Mononuclear cell (primary cell): ENCODE measurements around the gene FADD. TPM values are rescaled to one million over a fixed set of nuclear protein-coding genes. Genes with fewer than 3 reads are reported as not detected.
A peak's percentile ranks its signal among the peaks of the same experiment; 100 is the strongest.
"Not testable (repeated sequence)": the region's sequence is repeated elsewhere in the genome, so short reads cannot be mapped to it uniquely, and the experiment has no call there.

ENCODE experiments used
- H3K27me3 ChIP-seq: 2 replicates; pipeline ENCODE4 v1.6.0; 2011; ENCODE audit warnings: low read length, control low read depth; ENCODE audit not compliant: insufficient read depth
- H3K4me1 ChIP-seq: 2 replicates; pipeline ENCODE4 v1.5.1; 2011; ENCODE audit warnings: mild to moderate bottlenecking, low read length, control low read depth; ENCODE audit not compliant: insufficient read depth
- H3K4me3 ChIP-seq: 2 replicates; pipeline ENCODE4 v1.5.1; 2011; ENCODE audit warnings: mild to moderate bottlenecking, low read length, moderate library complexity
- H3K9me3 ChIP-seq: 2 replicates; pipeline ENCODE4 v1.5.1; 2011; ENCODE audit warnings: low read depth, mild to moderate bottlenecking, control low read depth, low read length
- total RNA-seq: library from RNA; depleted of rRNA; stranded (reverse); fragments of >200 nt; gene quantifications from one replicate; pipeline ENCODE4 v1.2.3, GENCODE V29; 2012

Gene FADD
- total RNA-seq, 1 donor = 16.8 TPM

DNA sequence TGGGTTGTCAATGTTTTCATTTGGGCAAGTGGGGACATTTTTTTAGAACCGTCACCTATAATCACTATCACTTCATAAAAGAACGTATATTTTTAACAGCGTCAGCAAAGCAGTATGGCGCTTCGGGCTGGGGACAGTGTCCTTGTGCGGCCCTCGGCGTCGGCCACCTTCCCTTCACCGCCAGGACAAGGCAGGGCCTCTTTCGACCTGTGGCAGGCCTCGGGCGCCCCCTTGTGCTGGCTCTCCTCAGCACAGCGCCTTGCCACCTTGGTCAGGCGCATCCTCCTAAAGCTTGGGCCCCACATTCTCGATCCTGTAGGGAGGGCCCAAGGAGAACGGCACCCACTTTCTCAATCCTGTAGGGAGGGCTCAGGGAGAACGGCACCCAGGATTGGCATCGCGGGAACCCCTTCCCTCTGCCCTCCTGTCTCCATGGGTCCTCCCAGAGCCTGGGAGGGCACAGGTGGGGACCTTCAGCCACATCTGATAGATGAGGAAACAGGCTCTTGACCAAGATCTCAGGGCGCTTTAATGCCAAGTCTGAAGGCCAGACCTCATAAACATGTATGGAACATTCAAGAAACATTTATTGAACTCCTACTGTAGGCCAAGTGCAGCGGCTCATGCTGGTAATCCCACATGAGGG lies 11.5 kb upstream of the FADD start:
- H3K27me3 ChIP-seq = no peaks in the 10 kb centered on the region
- no peaks in the 10 kb centered on the region for H3K9me3 ChIP-seq
- H3K4me3 ChIP-seq = no peak overlapping the region
- no peaks in the 10 kb centered on the region for H3K4me1 ChIP-seq

DNA sequence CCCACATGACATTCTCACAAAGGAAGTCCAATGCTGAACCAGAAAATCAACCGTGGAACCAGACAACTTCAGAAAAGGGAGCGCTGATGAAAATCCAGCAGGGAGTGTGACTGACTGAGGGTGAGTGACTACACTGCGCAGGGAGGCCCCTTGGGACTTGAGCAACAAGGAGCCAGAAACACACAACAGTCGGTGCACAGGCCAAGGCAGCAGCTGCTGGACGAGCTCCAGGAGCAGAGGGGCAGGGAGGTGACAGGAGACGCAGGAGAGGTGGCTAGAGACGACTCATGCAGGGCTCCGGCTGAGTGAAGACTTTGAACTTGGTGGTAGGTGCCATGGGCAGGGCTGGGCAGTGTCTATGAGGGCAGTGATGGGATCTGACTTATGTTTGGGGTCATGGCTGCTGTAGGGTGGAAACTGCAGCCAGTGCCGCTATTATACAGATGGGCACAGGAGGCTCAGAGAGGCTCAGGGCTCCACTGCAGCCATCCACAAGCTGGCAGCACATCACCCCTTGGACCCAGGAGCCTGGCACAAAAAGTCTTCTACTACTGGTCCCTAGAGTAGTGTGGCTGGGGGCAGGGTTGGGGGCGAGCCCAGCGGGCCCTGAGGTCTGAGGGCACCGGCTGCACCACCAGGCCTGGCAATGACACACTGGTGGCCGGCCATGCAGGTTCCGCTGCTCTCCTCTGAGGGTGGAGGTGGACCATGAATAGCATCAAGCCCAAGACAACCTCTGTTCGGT lies 10.3 kb upstream of the FADD start:
- Histone ChIP-seq H3K27me3 (no peaks in the 10 kb centered on the region), H3K4me1 (no peaks in the 10 kb centered on the region), H3K9me3 (no peaks in the 10 kb centered on the region), H3K4me3 (no peak overlapping the region)

DNA sequence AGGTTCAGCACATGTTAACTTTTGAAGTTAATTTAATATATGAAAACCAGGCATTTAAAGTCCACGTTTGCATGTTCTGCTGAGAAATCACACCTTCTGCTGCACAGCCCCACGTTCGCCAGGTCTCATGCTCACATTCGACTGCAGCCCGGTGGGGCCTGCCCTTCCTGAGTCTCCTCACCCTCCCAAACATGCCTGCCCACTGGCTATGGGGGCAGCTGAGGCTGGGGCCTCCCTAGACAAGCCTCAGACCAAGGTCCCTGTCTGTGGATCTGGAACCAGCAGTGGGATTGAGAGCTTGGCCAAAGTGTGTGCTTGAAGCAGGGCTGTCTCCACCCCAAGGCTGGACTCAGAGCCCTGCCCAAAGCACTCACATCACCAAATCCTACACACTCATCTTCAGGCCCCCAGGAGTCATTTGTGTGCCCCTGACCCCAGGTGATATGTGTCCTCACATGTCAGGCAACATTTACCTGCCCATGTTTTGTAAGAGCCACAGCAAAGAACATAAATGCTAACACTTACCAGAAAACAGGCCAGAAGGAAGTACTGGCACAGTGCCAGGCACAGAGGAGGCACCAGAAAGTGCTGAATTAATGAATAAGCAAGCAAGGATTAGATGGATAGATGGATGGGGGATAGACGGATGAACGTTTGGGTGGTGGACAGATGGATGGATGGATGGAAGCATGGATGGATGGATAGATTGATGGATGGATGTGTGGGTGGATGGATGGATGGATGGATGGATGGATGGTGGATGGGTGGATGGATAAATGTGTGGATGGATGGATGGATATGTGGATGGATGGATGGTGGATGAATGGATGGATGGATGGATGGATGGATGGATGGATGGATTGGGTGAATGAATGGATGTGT lies 9.4 kb upstream of the FADD start:
- no peaks in the 10 kb centered on the region for H3K27me3 ChIP-seq
- H3K9me3 ChIP-seq = no peaks in the 10 kb centered on the region
- no peaks in the 10 kb centered on the region for H3K4me1 ChIP-seq
- H3K4me3 ChIP-seq = no peak overlapping the region

DNA sequence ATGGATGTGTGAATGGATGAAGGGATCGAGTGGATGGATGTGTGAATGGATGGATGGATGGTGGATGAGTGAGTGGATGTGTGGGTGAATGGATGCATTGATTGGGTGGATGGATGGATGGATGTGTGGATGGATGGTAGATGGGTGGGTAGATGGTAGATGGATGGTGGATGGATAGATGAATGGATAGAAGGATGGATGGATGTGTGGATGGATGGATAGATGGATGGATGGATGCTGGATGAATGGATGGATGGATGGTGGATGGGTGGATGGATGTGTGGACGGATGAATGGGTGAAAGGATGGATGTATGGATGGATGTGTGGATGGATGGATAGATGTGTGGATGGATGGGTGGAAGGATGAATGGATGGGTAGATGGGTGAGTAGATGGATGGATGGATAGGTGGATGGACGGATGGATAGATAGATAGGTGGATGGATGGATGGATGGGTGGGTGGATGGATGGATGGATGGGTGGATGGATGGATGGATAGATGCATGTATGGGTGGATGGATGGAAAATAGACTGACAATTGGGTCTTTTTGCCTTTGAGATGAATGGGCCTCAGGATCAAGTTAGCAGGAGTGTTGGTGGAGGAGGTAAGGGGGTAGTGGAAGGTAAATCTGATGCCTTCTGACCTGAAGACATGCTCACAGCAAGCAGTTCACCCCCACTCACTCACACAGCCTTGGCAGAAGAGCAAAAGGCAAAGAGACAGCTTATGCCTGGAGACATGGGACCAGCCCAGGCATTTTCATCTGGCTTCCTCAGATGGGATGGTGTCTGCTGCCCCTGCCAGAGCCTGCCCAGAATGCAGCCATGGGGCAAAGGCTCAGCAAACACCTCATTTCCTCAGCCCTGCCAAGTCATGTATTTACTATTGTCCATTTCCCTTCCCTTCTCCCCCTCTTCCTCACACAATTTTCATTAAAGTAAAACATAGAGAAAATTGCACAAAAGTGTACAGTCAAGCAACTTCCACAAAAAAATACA lies 8.0 kb upstream of the FADD start:
- Histone ChIP-seq H3K9me3 (no peaks in the 10 kb centered on the region), H3K4me3 (no peak overlapping the region), H3K27me3 (no peaks in the 10 kb centered on the region), H3K4me1 (no peaks in the 10 kb centered on the region)

DNA sequence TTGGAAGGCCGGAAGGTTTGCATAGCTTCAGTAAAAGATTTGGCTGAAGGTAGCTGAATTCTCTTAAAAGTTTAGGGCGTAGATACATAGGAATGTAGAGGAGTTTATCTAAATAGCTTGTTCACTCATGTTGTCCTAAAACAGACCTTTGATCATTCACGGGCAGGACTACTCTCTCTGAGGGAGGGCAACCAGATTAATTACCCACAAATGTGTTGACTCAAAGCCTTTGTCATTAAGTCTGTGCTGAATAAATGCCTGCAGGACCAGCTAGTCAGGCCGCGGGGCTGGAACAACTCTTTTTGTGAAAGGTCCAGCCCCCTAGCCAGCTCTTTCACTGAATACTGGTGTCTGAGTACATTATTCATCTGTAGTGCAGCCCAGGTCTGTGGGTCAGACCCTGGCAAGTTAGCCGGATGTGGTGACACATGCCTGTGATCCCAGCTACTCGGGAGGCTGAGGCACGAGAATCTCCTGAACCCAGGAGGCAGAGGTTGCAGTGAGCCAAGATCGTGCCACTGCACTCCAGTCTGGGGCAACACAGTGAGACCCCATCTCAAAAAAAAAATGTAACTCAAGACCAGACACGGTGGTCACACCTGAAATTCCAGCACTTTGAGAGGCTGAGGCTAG lies 2.8 kb upstream of the FADD start:
- Histone ChIP-seq H3K4me1 (peaks cover 36% of the 10 kb centered on the region), H3K9me3 (no peaks in the 10 kb centered on the region), H3K27me3 (no peaks in the 10 kb centered on the region), H3K4me3 (no peak overlapping the region)

DNA sequence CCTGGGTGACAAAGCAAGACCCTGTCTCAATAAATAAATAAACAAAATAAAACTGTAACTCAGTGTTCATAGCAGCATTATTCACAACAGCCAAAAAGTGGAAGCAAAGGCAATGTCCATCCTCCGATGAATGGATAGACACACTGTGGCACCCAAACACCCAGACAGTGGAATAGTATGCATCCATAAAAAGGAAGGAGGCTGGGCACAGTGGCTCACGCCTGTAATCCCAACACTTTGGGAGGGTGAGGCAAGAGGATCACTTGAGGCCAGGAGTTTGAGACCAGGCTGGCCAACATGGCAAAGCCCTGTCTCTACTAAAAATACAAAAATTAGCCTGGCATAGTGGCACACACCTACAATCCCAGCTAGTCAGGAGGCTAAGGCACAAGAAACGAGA lies 2.0 kb upstream of the FADD start:
- H3K4me3 ChIP-seq, H3K9me3 ChIP-seq, H3K27me3 ChIP-seq: not testable (repeated sequence)
- peaks cover 42% of the 10 kb centered on the region for H3K4me1 ChIP-seq

DNA sequence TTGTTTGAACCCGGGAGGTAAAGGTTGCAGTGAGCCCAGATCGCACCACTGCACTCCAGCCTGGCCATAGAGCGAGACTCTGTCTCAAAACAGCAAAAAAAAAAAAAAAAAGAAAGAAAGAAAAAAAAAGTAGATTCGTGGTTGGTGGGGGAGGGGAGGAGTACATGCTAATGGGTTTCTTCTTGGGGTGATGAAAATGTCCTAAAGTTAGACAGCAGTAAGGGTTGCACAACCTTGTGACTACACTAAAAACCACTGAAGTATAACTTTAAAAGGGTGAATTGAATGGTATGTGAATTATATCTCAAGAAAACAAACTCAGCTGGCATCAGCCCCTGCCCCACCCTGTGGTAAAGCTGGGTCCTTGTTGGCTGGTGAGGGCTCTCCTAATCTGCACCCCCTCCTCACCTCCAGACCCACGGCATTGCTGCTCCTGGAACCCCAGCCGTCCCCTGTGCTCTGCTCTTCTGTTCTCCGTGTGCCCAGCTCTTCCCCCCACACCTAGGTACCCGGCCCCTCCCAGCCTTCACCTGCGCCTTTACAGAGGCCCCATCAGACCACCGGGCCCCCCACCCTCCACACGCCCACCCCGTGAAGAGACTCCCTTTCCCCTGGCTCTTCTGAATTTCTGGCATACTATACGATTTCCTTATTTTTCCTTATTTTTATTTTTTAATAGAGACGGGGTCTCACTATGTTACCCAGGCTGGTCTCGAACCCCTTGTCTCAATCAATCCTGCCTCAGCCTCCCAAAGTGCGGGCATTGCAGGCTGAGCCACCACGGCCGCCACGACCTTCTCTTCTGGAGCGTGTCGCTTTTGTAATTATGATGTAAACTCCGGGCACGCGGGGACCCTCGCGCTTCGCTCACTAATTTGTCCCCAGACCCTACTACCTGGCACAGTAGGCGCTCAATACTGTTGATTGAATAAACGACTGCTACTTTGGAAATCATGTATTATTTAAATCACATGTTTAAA lies 924 bp upstream of the FADD start:
- no peaks in the 10 kb centered on the region for H3K9me3 ChIP-seq
- peaks cover 42% of the 10 kb centered on the region for H3K4me1 ChIP-seq
- H3K27me3 ChIP-seq = no peaks in the 10 kb centered on the region
- peak overlapping the region; percentile 99 for H3K4me3 ChIP-seq

DNA sequence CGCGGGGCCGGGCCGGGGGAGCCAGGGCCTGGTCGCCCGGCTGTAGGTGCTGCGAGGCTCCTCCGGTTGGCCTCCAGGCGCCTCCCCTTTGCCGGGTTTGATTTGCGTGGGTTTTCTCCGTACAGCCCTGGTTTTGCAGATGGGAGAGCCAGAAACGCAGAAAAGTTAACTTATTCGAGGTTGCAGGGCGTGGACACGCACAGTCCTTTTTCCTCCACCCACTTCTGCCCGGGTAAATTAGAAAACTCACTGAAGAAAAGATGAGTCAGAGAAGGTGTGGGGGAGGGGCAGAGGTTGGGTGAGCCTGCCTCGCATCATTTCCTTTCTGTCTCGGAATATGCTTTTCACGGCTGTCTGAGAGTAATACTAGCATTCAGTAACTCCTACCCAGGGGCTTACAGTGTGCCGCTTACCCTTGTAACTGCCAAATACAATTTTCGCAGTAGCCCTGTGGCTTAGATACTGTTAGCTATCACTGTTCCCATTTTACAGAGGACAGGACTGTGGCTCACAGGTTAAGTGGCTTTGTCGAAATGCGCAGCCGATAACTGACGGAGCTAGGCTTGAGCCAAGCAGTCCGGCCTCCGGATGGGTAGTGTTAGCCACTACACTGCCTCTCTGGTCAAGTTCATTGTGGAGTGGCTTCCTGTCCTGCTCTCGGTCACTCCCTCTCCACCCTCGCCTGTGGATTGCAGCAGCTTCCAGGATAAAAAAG lies 812 bp downstream of the FADD start:
- Histone ChIP-seq H3K9me3 (no peaks in the 10 kb centered on the region), H3K4me3 (peak overlapping the region; percentile 99), H3K27me3 (no peaks in the 10 kb centered on the region), H3K4me1 (peaks cover 42% of the 10 kb centered on the region)

DNA sequence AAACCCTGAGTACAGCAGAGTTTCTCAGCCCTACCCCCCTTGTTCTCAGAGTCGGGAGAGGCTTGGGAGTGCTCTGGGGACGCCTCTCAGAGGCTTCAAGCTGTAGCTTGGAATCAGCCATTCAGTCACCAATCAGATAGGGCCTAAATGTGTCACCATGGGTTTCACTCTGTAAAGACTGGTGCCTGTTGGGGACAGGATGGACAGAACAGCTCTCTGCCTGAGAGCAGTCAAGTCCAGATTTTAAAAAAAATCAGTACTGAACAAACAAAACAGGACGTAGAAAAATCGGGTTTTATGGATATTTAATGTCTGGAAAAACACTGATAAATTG lies 1.3 kb downstream of the FADD start:
- H3K27me3 ChIP-seq = no peaks in the 10 kb centered on the region
- peak overlapping the region; percentile 99 for H3K4me3 ChIP-seq
- no peaks in the 10 kb centered on the region for H3K9me3 ChIP-seq
- H3K4me1 ChIP-seq = peaks cover 42% of the 10 kb centered on the region

DNA sequence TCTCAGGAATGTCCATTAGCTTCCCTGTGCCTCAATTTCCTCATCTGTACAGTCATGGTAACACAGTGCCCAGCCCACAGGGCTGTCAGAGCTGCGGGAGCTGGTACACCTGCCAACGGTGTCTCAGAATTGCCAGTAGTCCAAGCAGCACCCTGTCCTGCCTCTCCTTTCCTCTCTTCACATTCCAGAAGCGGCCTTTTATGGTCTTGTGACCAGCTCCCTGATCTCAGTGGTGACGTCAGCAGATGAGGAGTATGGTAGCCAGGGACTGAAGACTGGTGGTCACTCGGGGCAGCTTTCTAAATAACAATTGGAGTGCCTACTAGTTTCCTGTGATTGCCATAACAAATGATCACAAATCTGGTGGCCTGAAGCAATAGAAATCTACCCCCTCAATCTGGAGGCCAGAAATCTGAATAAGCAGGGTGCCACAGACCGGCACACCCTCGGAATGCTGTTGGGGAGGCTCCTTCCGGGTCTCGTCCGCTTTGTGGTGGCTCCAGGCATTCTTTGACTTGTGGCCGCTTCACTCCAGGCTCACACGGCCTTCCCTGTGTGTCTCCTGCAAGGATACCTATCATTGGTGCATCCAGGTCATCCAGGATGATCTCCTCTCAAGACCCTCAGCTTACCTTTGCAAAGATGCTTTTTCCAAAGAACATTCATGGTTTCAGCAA lies 2.1 kb downstream of the FADD start:
- H3K27me3 ChIP-seq = no peaks in the 10 kb centered on the region
- H3K9me3 ChIP-seq = no peaks in the 10 kb centered on the region
- H3K4me1 ChIP-seq = peaks cover 42% of the 10 kb centered on the region
- H3K4me3 ChIP-seq = no peak overlapping the region

DNA sequence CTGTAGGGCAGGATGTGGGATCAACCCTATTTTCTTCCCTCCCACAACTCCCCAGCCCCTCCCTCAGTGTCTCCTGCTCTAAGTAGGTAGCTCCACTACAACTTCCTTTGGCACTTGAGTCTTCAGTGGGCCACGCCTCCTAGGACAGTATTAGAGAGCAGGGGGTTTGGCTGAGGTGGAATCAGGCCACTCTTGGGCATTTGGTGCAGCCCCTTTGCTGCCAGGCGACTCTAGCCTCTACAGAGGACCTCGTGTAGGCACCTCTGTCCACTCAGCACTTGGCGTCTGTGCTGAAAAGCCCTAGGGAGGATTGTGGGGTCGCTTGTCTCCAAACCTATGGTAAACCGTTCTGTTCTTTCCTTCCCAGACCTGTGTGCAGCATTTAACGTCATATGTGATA lies 2.7 kb downstream of the FADD start:
- Histone ChIP-seq H3K9me3 (no peaks in the 10 kb centered on the region), H3K4me3 (no peak overlapping the region), H3K27me3 (no peaks in the 10 kb centered on the region), H3K4me1 (peaks cover 42% of the 10 kb centered on the region)

DNA sequence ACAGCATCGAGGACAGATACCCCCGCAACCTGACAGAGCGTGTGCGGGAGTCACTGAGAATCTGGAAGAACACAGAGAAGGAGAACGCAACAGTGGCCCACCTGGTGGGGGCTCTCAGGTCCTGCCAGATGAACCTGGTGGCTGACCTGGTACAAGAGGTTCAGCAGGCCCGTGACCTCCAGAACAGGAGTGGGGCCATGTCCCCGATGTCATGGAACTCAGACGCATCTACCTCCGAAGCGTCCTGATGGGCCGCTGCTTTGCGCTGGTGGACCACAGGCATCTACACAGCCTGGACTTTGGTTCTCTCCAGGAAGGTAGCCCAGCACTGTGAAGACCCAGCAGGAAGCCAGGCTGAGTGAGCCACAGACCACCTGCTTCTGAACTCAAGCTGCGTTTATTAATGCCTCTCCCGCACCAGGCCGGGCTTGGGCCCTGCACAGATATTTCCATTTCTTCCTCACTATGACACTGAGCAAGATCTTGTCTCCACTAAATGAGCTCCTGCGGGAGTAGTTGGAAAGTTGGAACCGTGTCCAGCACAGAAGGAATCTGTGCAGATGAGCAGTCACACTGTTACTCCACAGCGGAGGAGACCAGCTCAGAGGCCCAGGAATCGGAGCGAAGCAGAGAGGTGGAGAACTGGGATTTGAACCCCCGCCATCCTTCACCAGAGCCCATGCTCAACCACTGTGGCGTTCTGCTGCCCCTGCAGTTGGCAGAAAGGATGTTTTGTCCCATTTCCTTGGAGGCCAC lies 3.3 kb downstream of the FADD start:
- H3K27me3 ChIP-seq = no peaks in the 10 kb centered on the region
- H3K9me3 ChIP-seq = no peaks in the 10 kb centered on the region
- no peak overlapping the region for H3K4me3 ChIP-seq
- peaks cover 38% of the 10 kb centered on the region for H3K4me1 ChIP-seq
